GM13977 (cell line): ENCODE data around the gene ITGBL1.

Experiments
- DNase-seq: peaks from one replicate; pipeline ENCODE4 v3.0.0; 2012; ENCODE audit warnings: low spot score
- in situ Hi-C: fragments of 300-500 bp; cut with MboI; formaldehyde crosslinking; loops from one replicate; pipeline ENCODE4 v1.12.0; 2022; ENCODE audit warnings: low sequenced_read_pairs, low pct_unique_long_range_greater_than_20kb, mixed read lengths, inconsistent platforms; ENCODE audit not compliant: unreplicated experiment
- TF ChIP-seq, protein P1 (sequence below): IDR thresholded peaks from 2 replicates; pipeline ENCODE4 v1.5.1; 2012; ENCODE audit warnings: mild to moderate bottlenecking, control low read depth; ENCODE audit not compliant: insufficient read depth; ENCODE audit errors: extremely low read depth, missing control alignments

ITGBL1 gene

DNA sequence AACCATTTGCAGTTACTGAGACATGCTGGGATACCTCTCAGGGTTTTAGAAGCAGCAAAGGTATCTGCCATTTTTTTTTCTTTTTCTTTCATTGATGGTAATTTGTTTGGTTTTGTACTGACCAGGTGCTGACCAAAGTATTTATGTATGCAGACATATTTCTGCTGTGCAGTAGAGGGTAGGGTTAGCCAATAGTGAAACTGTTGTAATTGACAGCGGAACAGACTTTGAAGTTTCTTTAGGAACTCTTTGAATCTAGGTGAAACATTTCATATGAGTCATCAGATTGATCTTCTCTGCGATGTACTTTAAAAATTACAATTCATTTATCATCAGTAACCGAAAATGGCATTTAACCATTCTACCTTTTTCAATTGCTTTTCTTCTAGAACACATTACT, 63.0 kb downstream of the ITGBL1 start:
- TF ChIP-seq, protein P1, sequence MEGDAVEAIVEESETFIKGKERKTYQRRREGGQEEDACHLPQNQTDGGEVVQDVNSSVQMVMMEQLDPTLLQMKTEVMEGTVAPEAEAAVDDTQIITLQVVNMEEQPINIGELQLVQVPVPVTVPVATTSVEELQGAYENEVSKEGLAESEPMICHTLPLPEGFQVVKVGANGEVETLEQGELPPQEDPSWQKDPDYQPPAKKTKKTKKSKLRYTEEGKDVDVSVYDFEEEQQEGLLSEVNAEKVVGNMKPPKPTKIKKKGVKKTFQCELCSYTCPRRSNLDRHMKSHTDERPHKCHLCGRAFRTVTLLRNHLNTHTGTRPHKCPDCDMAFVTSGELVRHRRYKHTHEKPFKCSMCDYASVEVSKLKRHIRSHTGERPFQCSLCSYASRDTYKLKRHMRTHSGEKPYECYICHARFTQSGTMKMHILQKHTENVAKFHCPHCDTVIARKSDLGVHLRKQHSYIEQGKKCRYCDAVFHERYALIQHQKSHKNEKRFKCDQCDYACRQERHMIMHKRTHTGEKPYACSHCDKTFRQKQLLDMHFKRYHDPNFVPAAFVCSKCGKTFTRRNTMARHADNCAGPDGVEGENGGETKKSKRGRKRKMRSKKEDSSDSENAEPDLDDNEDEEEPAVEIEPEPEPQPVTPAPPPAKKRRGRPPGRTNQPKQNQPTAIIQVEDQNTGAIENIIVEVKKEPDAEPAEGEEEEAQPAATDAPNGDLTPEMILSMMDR: no peak
- no peak for DNase-seq

GRCh38 chr13:101516262-101516661, 63.8 kb downstream of the ITGBL1 start:
- TF ChIP-seq, protein P1: no peak
- DNase-seq: no peak
- in situ Hi-C loops: loop anchor here (25.0 kb wide), 1 partner anchor 246 kb away; no protein-coding TSS in a partner anchor

More for the DNA sequence above, 63.0 kb downstream of the ITGBL1 start:
- in situ Hi-C loops: loop anchor here (25.0 kb wide), 1 partner anchor 247 kb away; no protein-coding TSS in a partner anchor

DNA sequence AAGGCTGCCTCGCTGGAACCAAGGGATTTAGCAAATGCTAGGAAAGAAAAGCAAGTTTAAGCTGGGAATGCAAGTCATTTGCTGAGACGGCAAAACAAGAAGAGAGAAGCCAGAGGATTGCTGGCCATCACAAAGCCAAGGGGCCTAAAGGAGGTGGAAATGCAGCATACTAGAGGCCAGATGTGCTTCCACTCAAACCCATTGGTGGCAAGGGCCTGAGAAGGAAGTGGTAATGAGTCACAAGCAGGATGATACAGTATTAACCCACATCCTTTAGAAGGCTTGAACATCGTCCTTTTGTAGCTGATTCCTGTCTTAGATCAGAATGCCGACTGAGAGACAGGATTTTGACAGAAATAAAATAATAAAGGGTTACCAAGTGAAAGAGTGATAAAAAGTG, 68.2 kb downstream of the ITGBL1 start:
- TF ChIP-seq, protein P1: no peak
- no peak for DNase-seq
- in situ Hi-C loops: loop anchor here (25.0 kb wide), 1 partner anchor 242 kb away; no protein-coding TSS in a partner anchor

DNA sequence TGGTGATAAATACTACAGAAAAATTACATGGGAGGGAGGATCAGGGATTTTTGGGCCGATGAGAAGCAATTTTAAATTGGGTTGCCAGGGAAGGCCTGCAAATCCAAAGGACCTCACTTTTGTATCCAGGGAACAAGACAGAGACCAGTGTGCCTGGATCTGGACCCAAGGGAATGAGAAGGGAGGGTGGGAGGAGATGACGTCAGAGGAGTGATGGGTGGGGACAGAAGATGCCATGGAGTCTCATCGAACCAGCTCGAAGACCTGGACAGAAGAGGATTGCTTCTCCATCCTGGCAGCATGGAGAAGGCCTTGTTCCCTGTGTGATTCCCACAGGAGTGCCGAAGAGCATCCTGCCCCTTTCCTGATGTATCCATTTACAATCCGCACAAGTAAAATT, 68.9 kb downstream of the ITGBL1 start:
- in situ Hi-C loops: loop anchor here (25.0 kb wide), 1 partner anchor 241 kb away; no protein-coding TSS in a partner anchor
- no peak for DNase-seq
- TF ChIP-seq, protein P1: no peak

DNA sequence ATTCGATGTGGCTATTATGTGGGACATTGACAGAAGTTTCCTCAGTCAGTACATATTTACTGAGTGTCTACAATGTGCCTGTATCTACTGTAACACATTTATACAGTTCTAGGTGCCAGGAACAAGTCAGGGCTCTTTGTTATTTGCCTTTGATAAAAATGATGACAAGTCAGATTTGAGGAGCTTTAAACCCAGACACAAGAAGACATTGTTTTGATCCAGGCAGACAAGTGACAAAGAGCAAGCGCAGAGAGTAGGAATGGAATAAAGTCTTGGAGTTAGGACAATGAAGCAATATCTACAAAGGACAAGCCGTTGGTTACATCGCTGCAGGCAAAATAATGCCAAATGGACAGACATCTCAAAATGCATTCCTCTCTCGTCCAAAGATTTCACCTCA, 70.1 kb downstream of the ITGBL1 start:
- no peak for DNase-seq
- in situ Hi-C loops: loop anchor here (25.0 kb wide), 1 partner anchor 240 kb away; no protein-coding TSS in a partner anchor
- TF ChIP-seq, protein P1: no peak

- DNase-seq: no peak
- in situ Hi-C loops: loop anchor here (25.0 kb wide), 1 partner anchor 239 kb away; no protein-coding TSS in a partner anchor
- TF ChIP-seq, protein P1: no peak
Measured at GRCh38 chr13:101523154-101524131, 71.0 kb downstream of the ITGBL1 start.
